GM18526 (cell line): Measurements from ENCODE around the gene SPDEF.

ENCODE experiments used
- POLR2A ChIP-seq: IDR thresholded peaks from 3 replicates; pipeline ENCODE4 v1.6.1; 2011; ENCODE audit not compliant: insufficient read length; ENCODE audit errors: extremely low read depth

The SPDEF gene

DNA sequence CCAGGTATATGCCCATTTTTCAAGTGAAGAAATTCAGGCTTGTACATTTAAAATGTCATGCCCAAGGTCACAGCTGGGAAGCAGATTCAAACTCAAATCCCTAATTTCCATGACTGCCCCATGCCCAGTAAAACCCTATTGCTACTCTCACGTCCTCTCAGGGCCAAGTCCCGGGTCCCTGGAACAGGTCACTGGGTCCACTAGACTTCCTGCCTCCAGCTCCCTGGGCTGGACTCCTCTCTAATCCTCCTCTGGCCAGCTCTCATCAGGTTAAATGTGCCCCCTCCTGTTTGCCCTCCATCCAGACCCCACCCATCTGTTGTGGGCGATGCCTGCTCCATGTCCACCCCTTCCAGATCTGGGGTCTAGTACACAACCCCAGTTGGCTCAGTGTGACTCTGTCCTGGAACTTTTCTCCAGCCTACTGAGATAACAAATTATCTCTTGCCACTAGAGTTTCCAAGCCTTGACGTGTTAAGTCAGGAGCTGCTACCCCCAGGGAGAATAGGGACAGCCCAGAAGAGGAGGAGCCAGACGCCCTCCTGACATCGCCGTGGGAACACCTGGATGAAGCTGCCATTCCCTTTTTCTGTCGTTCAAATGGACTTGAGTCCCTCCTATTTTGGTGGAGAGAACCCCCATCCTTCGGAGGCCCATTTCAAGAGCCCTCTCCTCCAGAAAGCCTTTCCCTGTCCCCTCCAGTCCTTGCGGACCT is 3.7 kb upstream of the SPDEF start:
- no peak for TF ChIP-seq POLR2A

DNA sequence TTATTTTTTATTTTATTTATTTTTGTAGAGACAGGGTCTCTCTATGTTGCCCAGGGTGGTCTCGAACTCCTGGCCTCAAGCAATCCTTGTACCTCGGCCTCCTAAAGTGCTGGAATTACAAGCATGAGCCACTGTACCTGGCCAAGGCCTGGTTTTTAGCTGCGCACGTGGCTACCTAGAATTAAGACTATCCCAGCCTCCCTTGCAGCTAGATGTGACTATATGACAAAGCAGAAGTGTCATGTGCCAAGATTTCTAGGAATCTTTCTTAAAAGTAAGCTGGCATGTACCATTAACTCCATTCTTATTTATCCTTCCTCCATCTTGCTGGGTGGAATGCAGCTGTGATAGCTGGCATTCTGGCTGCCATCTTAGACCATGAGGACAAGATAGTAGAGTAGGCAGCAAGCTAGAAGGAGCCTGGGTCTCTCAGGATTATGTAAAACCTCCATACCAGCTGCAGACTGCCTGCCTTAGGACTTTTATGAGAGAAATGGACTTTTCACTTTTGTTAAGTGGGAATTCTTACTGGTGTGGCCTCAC is 2.1 kb upstream of the SPDEF start:
- no peak for TF ChIP-seq POLR2A

DNA sequence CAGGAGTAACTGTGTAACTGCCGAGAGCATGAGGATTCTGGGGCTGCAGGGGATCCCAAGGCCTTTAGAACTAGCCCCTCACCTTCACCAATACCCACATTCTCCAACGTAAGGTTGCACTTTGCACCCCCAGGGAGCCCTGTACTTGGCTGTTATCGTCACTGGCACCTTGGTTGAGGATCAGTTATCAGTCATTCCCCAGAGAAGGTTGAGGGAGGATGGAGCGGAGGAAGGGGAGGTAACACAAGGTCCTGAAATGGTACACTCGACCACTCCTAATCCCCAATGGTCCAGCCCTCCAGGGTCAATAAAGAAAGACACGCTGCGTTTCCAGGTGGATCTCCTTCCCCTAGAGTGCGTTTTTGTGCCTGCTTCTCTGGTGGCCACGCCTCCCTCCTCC is 1.1 kb upstream of the SPDEF start:
- TF ChIP-seq POLR2A, result no peak

DNA sequence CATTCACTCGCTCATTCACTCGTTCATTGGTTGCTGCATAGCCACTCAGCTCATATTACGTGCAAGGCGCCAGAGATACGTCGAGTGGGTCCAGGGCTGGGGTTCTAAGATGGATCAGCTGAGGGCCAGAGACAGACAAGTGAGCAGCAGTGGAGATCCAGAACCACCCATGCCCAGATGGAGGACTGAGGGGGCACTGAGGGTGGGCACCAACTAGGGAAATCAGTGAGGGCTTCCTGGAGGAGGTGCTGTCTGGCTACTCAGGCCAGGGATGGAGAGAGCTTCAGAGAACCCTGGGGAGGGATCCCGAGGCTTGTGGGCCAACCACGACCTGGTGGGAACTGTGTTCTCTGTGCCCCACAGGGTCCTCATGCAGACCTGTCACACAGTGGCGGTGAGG is 364 bp upstream of the SPDEF start:
- TF ChIP-seq POLR2A, result no peak

DNA sequence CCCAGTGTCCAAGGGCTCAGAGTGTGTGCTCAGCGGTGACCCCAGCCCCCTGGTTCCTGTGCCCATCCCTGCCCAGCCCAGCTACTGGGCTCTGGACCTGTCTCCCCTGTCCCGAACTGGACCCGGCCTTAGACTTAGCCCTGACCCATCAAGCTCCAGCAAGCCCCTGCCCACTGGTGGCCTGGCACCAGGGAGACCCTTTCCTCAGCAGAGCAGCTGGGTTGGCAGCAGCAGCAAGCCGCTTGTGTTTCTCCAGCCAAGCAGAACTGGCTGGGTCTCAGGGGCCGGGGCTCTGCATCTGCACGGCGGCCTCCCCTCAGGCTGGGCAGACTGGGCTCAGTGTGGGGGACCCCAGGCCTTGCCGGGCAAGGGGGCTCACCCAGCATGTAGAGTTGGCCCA is 801 bp downstream of the SPDEF start:
- TF ChIP-seq POLR2A, result no peak

DNA sequence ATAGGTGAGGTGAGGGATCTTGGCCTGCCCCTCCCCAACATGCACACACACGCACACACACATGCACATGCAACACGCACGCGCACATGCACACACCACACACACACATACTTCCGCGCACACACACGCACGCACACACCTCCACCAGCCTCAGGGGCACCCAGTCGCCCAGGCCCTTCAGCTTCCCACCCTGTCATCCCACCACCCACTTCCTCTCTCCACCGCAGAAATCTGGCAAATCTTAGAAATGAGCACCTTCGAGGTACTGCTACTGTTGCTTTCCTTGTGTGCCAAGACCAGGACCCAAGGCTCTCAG is 1.2 kb downstream of the SPDEF start:
- no peak for TF ChIP-seq POLR2A

DNA sequence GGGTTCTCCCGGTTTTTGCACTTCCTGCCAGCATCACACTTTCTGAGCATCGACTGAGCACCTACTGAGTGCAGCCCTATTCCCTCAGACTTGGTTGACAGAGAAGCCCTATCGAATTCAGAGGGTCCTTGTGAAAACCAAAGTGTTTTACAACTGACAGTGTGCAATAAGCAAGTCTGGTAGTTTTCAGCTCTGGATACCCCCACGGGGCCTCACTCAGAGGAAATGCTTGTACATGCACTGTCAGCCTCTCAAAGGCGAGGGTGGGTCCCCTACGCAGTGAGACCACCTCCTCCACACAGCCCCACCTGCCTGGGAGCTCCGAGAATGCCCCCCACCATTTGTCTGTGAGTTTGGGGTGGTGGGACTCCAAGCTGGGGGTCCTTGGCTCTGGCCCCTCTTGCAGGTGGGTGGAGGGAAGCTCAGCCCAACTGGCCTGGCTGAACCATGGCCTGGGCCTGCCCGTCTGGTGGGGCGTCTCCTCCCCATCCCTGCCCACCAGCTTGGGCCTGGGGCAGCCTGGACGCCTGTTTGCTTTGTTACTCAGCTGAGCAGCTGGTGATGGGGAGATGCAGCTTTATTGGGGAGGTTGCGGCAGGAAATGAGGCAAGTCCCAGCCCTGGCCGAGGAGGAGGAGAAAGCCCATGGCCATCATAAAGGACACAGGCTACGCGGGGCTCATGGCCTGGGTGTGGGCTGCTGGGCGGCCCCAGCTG is 1.7 kb downstream of the SPDEF start:
- no peak for TF ChIP-seq POLR2A

DNA sequence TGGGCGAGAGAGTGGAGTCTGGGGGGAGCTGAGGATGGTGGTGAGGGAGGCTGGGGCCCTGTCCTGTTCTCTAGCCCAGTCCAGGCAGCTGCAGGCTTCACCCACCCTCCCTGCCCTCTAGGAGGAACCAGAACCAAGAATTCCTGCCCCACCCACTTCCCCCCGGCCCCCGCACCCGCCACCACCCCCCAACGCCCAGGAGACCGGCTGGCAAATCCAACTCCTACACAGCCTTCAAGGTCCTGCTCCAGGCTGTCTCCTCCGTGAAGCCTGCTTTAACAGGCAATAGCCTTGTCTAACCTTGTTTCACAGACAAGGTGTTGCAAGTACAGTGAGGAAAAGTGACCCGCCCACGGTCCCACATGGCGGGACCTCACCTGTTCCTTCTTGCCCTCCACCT is 2.4 kb downstream of the SPDEF start:
- TF ChIP-seq POLR2A, result no peak

DNA sequence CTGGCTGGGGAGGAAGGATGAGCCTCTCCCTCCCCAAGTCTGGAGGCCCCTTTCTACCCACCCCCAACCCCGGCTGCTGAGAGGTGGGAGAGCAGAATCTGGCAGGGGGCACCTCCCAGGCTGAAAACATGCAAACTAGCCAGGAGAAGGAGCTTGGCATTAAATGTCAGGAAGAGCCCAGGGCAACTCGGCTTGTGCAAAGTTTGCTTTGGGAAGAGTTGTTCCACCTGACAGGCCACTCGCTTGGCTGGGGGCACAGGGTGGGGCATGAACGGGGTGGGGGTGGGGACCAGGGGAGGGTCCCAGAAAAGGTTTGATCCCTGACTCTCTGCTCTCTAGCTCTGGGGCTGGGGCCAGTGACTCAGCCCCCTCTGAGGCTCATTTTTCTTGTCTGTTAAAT is 3.0 kb downstream of the SPDEF start:
- TF ChIP-seq POLR2A, result no peak

DNA sequence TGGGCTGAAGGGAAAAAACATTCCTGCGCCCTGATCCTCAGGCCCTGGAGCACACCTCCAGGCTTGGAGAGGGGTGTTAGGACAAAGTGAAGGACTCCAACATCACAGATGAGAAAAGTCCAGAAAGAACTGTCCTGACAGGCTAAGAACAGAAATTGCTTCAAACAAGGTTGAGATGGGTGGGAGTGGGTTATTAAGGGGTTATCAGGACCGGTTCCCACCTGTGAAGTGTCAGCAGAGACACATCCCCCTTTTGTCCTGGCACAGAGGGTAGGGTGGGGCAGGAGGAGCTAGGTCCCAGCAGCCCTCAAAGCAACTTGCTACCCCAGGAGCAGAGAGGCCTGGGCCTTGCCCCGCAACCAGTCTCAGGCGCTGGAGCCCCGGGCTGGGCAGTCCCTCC is 3.5 kb downstream of the SPDEF start:
- no peak for TF ChIP-seq POLR2A

DNA sequence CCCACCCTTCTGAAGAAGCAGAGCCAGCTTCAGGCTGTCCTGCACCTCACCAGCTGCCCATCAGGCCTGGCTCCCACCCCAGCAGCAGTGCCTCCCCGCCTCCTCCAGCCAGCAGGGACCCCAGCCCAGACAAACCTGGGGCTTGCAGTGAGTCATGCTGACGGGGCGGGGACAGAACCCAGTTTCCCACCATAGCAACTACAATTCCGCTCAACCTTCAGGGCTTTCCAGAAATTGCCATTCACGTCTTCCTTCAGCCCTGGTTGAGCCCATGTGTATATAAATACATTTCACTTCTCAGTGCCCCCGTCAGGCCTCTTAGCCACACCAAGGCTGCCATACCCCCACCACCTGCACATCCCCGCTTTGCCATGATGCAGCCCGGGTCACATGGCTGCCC is 4.4 kb downstream of the SPDEF start:
- no peak for TF ChIP-seq POLR2A

DNA sequence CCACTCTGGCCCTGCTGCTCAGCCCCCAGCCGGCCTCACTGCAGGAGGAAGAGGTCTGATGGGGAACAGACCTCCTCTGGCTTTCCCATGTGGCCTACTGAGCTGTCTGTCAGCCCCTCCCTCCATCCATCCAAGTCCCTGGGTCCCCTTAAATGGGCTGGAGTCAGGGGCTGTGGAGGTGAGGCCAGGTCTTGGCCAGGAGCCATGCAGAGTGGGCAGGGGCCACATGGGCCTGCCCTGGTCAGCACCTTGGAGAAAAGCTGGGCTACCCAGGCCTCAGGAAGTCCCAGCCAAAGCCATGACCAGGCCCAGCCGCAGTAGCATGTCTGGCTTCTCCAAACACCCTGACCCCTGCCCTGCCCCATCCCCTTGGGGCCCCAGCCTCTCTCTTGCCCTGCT is 6.3 kb downstream of the SPDEF start:
- TF ChIP-seq POLR2A, result no peak

DNA sequence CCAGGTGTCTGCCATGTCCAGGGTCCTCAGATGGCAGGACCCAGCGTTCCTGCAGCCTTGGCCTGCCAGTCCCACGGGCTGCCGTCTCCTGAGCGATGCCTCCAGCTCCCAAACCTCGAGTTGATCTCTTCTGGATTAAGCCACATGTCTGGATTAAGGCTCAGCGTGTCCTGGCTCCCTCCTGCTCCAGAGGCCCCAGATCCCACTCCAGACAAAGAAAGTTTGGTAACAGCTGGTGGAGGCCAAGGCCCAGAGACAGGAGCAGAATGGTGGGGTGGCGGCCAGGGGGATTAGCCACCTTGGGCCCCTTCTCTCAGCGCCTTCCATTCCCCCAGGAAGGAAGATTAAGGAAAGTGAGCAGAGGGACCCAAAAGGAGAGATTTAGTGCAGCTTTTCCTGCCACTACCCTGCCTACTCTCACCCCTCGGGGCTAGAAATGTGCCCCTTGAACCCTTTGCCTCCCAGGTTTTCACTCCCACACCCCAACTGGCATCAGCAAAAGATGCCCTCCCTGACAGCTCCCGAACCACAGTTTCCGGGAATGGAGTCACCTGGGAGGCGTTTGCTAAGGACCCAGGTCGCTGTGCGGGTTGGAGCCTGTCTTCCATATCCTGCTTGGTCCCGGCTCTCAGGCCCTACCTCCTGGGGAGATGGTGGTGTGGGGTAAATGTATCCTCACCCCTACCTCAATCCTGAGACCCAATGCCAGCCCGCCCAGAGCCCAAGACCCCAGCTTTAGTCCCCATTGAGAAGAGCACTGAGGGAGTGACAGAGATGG is 6.9 kb downstream of the SPDEF start:
- TF ChIP-seq POLR2A, result no peak

DNA sequence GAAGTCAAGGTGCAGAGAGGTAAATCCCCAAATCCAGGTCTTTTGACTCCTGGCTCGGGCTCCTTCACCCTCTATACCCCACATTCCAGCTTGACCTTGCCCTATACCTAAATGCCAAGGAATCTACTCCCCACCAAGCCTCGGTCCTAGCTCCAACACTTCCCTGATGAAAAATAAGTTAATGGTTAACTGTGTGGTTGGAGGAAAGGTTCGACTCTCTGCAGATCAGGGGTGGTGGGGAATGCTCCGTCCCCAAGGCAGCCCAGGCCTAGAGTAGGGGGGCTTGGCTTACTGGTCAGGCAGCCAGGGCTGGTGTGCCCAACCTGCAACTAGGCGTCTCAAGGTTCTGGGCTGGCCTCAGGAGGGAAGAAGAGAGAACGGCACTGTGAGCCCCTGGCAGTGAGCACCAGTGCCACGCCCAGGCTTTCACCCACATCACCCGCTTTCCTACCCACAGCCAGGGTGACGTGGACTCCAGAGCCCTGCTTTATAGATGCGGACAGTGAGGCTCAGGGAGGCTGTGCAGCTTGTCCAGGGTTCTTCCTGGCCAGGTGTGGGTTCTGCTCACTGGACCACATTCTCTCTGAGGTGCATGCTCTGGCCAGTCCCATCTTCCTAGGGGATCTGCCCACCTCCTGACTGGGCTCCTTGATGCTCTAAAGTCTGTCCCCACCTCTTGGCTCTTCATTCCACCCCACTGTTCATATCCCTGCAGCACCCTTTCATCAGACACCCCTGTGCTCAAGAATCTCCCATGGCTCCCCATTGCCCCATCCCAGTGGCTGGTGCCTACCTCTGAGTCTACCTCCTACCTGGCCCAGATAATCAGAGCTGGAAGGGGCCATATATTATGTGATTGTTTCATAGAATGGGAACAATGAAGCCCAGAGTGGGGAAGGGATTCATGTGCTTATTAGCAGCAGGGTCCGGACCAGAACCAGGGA is 8.2 kb downstream of the SPDEF start:
- no peak for TF ChIP-seq POLR2A
